GM12878 (cell line): ENCODE measurements around the gene TSFM. TPM values are rescaled to one million over a fixed set of nuclear protein-coding genes. Genes with fewer than 3 reads are reported as not detected.

ENCODE experiments used
- ATAC-seq: fragments of 200-7000 bp; cut with Tn5 transposase; 3 replicates; pipeline ENCODE4 v1.9.1; 2020; ENCODE audit warnings: mild to moderate bottlenecking, moderate library complexity
- BruUV-seq: library from RNA; stranded (reverse); fragments of 400-500 nt; replicated peaks from 2 replicates; lab custom pipeline; 2021; lab: Mats Ljungman, UMichigan
- CTCF ChIA-PET: fragments of 300-600 bp; sonication (Branson Sonifier 250); formaldehyde crosslinking; extraction: SDS; loops from one replicate; lab custom pipeline; 2021; ENCODE audit warnings: inconsistent platforms; lab: Yijun Ruan, JAX
- POLR2A ChIA-PET: fragments of 350-600 bp; formaldehyde crosslinking; extraction: SDS; loops from one replicate; lab custom pipeline; 2021; ENCODE audit warnings: inconsistent platforms; lab: Charles Lee
- RAD21 ChIA-PET: fragments of 300-600 bp; sonication (Branson Sonifier 250); formaldehyde crosslinking; loops from one replicate; lab custom pipeline; 2023; ENCODE audit warnings: antibody characterized with exemption; ENCODE audit not compliant: unreplicated experiment; lab: Charles Lee
- SMC1A ChIA-PET: fragments of 300-600 bp; sonication (Branson Sonifier 250); formaldehyde crosslinking; loops from one replicate; lab custom pipeline; 2023; ENCODE audit not compliant: unreplicated experiment, uncharacterized antibody; lab: Charles Lee
- DNase-seq: peaks from one replicate; pipeline ENCODE4 v3.0.0-alpha.2; 2011; ENCODE audit warnings: low read depth, low spot score
- FAIRE-seq: peaks from 3 replicates; lab custom pipeline; 2011; peaks lifted over from hg19 to GRCh38; lab: Jason Lieb, UNC
- H2AFZ ChIP-seq: 2 replicates; pipeline ENCODE4 v1.6.0; 2011; ENCODE audit warnings: low read depth, low read length, control low read depth; ENCODE audit not compliant: control insufficient read depth
- H3K27ac ChIP-seq: 2 replicates; pipeline ENCODE4 v1.5.1; 2011; ENCODE audit warnings: control low read depth; ENCODE audit not compliant: control insufficient read depth, insufficient read depth
- H3K27me3 ChIP-seq, 2 experiments: replicated peaks in 1 of 2; 2 replicates each; pipeline versions ENCODE4 v1.6.0 to v1.6.1; 2011; ENCODE audit warnings: low read length in 1 of 2; ENCODE audit not compliant: control insufficient read depth in 2 of 2, insufficient read depth in 2 of 2
- H3K36me3 ChIP-seq, 2 experiments: 2 replicates each; pipeline ENCODE4 v1.5.1; 2011; ENCODE audit warnings: low read length in 1 of 2; ENCODE audit not compliant: control insufficient read depth in 2 of 2, insufficient read depth in 2 of 2
- H3K4me1 ChIP-seq: 2 replicates; pipeline ENCODE4 v1.6.1; 2011; ENCODE audit warnings: mild to moderate bottlenecking, low read length, moderate library complexity, mixed read lengths; ENCODE audit not compliant: control insufficient read depth, insufficient read depth
- H3K4me2 ChIP-seq: 2 replicates; pipeline ENCODE4 v1.6.0; 2011; ENCODE audit warnings: control low read depth; ENCODE audit not compliant: control insufficient read depth, insufficient read depth
- H3K4me3 ChIP-seq: fragments of 200-600 bp; sonication (generic); 2 replicates; pipeline ENCODE4 v1.5.1; 2016
- H3K79me2 ChIP-seq: 2 replicates; pipeline ENCODE4 v1.6.0; 2011; ENCODE audit warnings: low read length; ENCODE audit not compliant: control insufficient read depth, insufficient read depth
- H3K9ac ChIP-seq: 2 replicates; pipeline ENCODE4 v1.8.0; 2011; ENCODE audit warnings: low read length, control low read depth, mixed read lengths; ENCODE audit not compliant: control insufficient read depth, insufficient read depth
- H3K9me3 ChIP-seq: replicated peaks from 3 replicates; pipeline ENCODE4 v1.5.1; 2011; ENCODE audit warnings: mild to moderate bottlenecking, low read length; ENCODE audit not compliant: control insufficient read depth, insufficient read depth
- H4K20me1 ChIP-seq: 2 replicates; pipeline ENCODE4 v1.6.0; 2011; ENCODE audit not compliant: control insufficient read depth, insufficient read depth
- BMI1 ChIP-seq: fragments of 450-650 bp; IDR thresholded peaks from 2 replicates; pipeline ENCODE4 v1.6.1; 2016; ENCODE audit warnings: mild to moderate bottlenecking, moderate library complexity, borderline replicate concordance
- CREM ChIP-seq: IDR thresholded peaks from 2 replicates; pipeline ENCODE4 v1.6.1; 2014; ENCODE audit warnings: antibody characterized with exemption, low read depth
- E4F1 ChIP-seq: fragments of 450-650 bp; IDR thresholded peaks from 2 replicates; pipeline ENCODE4 v1.6.1; 2018; ENCODE audit warnings: borderline replicate concordance, mild to moderate bottlenecking; ENCODE audit not compliant: partially characterized antibody
- ELK1 ChIP-seq: IDR thresholded peaks from 2 replicates; pipeline ENCODE4 v1.6.1; 2012; ENCODE audit warnings: low read depth, low read length, improper control_type of control experiment
- JUNB ChIP-seq: IDR thresholded peaks from 2 replicates; pipeline ENCODE4 v1.6.1; 2016; ENCODE audit warnings: antibody characterized with exemption, mild to moderate bottlenecking
- MXI1 ChIP-seq: fragments of 150-350 bp; IDR thresholded peaks from 2 replicates; pipeline ENCODE4 v1.6.1; 2011; ENCODE audit warnings: low read depth, mild to moderate bottlenecking, inconsistent platforms, low read length, improper control_type of control experiment
- NR2F1 ChIP-seq: fragments of 450-650 bp; conservative IDR thresholded peaks from 2 replicates; pipeline ENCODE4 v1.6.1; 2017; ENCODE audit warnings: mild to moderate bottlenecking
- RB1 ChIP-seq: fragments of 450-650 bp; formaldehyde crosslinking; IDR thresholded peaks from 2 replicates; pipeline ENCODE4 v1.6.1; 2017; ENCODE audit warnings: mild to moderate bottlenecking, borderline replicate concordance
- RELA ChIP-seq: fragments of 450-650 bp; IDR thresholded peaks from 2 replicates; pipeline ENCODE4 v1.8.0; 2014; ENCODE audit warnings: borderline replicate concordance; ENCODE audit not compliant: partially characterized antibody
- SMAD1 ChIP-seq: fragments of 450-650 bp; IDR thresholded peaks from 2 replicates; pipeline ENCODE4 v1.6.1; 2018; ENCODE audit warnings: mild to moderate bottlenecking, low read depth; ENCODE audit not compliant: partially characterized antibody
- SPI1 ChIP-seq: IDR thresholded peaks from 2 replicates; pipeline ENCODE4 v1.6.1; 2011; ENCODE audit warnings: low read depth, mild to moderate bottlenecking, low read length, moderate library complexity, borderline replicate concordance; ENCODE audit not compliant: insufficient read depth
- SREBF1 ChIP-seq: IDR thresholded peaks from 2 replicates; pipeline ENCODE4 v1.6.1; 2012; ENCODE audit warnings: mild to moderate bottlenecking, low read length
- SREBF2 ChIP-seq: IDR thresholded peaks from 2 replicates; pipeline ENCODE4 v1.6.1; 2012; ENCODE audit warnings: mild to moderate bottlenecking, low read length
- SUZ12 ChIP-seq: fragments of 200-600 bp; sonication (generic); IDR thresholded peaks from one replicate; pipeline ENCODE4 v1.6.1; 2018; ENCODE audit warnings: antibody characterized with exemption, mild to moderate bottlenecking; ENCODE audit not compliant: unreplicated experiment
- USF1 ChIP-seq: IDR thresholded peaks from 2 replicates; pipeline ENCODE4 v1.6.1; 2011; ENCODE audit warnings: borderline replicate concordance, low read depth, mild to moderate bottlenecking, moderate library complexity, mixed read lengths, low read length; ENCODE audit not compliant: insufficient read depth; ENCODE audit errors: extremely low read length
- ZNF207 ChIP-seq: fragments of 450-650 bp; IDR thresholded peaks from 2 replicates; pipeline ENCODE4 v1.6.1; 2014; ENCODE audit warnings: antibody characterized with exemption, mild to moderate bottlenecking, borderline replicate concordance
- WGBS: methylation state at CpG from one replicate; pipeline ENCODE4 v1.1.6; 2016; ENCODE audit warnings: low lambda C conversion rate; ENCODE audit not compliant: insufficient replicate concordance, insufficient coverage; ENCODE audit errors: missing lambda C conversion rate; 5-methylcytosine and 5-hydroxymethylcytosine counted together
- in situ Hi-C: fragments of 300-500 bp; cut with MboI; formaldehyde crosslinking; loops from 9 replicates; pipeline ENCODE4 v1.14.3; 2018; ENCODE audit warnings: mixed read lengths
- intact Hi-C: fragments of 100-400 bp; cut with micrococcal nuclease; formaldehyde crosslinking; loops from one replicate; pipeline ENCODE4 v1.14.2; 2022; ENCODE audit not compliant: unreplicated experiment
- polyA plus RNA-seq, 11 experiments: library from polyadenylated mRNA; depleted of rRNA in 4 of 11; unstranded in 6 of 11; stranded (reverse) in 5 of 11; fragments of >200 nt; fragmentation: Nextera tagmentation in 4 of 11; fragmentation: Illumina TruSeq in 1 of 11; extraction: Ambion mirVana in 4 of 11; extraction: Trizol in 1 of 11; gene quantifications; 1 replicate in 1 of 11; 2 replicates in 10 of 11; pipeline versions ENCODE4 v1.2.1 to v1.2.3, GENCODE V29; 2011 to 2016; ENCODE audit warnings: inconsistent platforms in 2 of 11, missing spikeins in 2 of 11, low read depth in 1 of 11
- total RNA-seq, 4 experiments: library from RNA; depleted of rRNA in 3 of 4; stranded (reverse); fragments of >200 nt in 3 of 4; fragmentation: Illumina TruSeq in 1 of 4; extraction: Trizol in 1 of 4; gene quantifications; 2 replicates each; pipeline versions ENCODE4 v1.2.1 to v1.2.3, GENCODE V29; 2013 to 2021

TSFM gene
- total and polyA plus RNA-seq, 10 of the 15 experiments (the other 5 are each of a cell fraction or from before 2014, with no cell fraction given): 36.7 to 132 (median 45.6) TPM

- RAD21 ChIA-PET: interaction anchor here (0.5 to 8.5 kb wide), 4 partner anchors 7 to 196 kb away, joined by 3 to 273 read pairs (median 57); partner anchors contain the start of gene CTDSP2
- SMC1A ChIA-PET: interaction anchor here (17.6 kb wide), 1 partner anchor 62 kb away, joined by 416 read pairs; no protein-coding TSS in a partner anchor
- Histone ChIP-seq H3K9ac (no peak overlapping the region), H4K20me1 (peaks cover 8% of the 10 kb centered on the region), H3K27ac (peak overlapping the region; percentile 54), H3K36me3 (no peaks in the 10 kb centered on the region), H3K4me1 (peaks cover 85% of the 10 kb centered on the region), H3K4me3 (peak overlapping the region; percentile 46; the same call in 1 of the 2 replicates), H3K4me2 (peak overlapping the region; percentile 83), H3K27me3 (no peaks in the 10 kb centered on the region), H2AFZ (no peak overlapping the region), H3K9me3 (no peaks in the 10 kb centered on the region), H3K79me2 (peaks cover 89% of the 10 kb centered on the region)
- BruUV-seq: no TSS peak
- in situ Hi-C loops: no loop called here
- intact Hi-C loops: no loop called here
- peak; percentile 79 for FAIRE-seq
- peak; percentile 28 for ATAC-seq
- DNase-seq: no peak
- CTCF ChIA-PET: interaction anchor here (0.8 to 8.4 kb wide), 3 partner anchors 55 to 67 kb away, joined by 3 to 226 read pairs (median 131); no protein-coding TSS in a partner anchor
- POLR2A ChIA-PET: interaction anchor here (8.1 kb wide), 1 partner anchor 61 kb away, joined by 112 read pairs; no protein-coding TSS in a partner anchor
- 12% methylated on average over 8 of the region's 8 CpGs for WGBS
- no peak for TF ChIP-seq USF1
- no peak for TF ChIP-seq RB1
- no peak for TF ChIP-seq SREBF1
- no peak for TF ChIP-seq E4F1
- no peak for TF ChIP-seq RELA
- no peak for TF ChIP-seq ZNF207
- peak; percentile 24; the same call in 1 of the 2 replicates for TF ChIP-seq SPI1
- no peak for TF ChIP-seq NR2F1
- peak; percentile 62; the same call in 1 of the 2 replicates for TF ChIP-seq CREM
- no peak for TF ChIP-seq ELK1
- TF ChIP-seq SREBF2: no peak
- no peak for TF ChIP-seq BMI1
- no peak for TF ChIP-seq MXI1
- TF ChIP-seq SMAD1: no peak
- TF ChIP-seq JUNB: peak; percentile 59; the same call in 1 of the 2 replicates
- TF ChIP-seq SUZ12: no peak
Measured at GRCh38 chr12:57838594-57839302, 56.2 kb downstream of the TSFM start.
